HTERT RPE-1 (cell line): ENCODE measurements around the gene DEFB116.
"Not testable (repeated sequence)": the region's sequence is repeated elsewhere in the genome, so short reads cannot be mapped to it uniquely, and the experiment has no call there.

Experiments
- in situ Hi-C: fragments of 300-500 bp; cut with MboI; formaldehyde crosslinking; loops from 4 replicates; pipeline ENCODE4 v1.14.3; 2020; ENCODE audit warnings: low sequenced_read_pairs

Gene DEFB116

GRCh38 chr20:31308535-31309162 lies at the start of gene DEFB116:
Gene DEFB116 (minus strand): TSS chr20:31308585. CDS start chr20:31308585, 0 bp downstream.
- in situ Hi-C loops, result no loop called here

- in situ Hi-C loops, result no loop called here
Observed at GRCh38 chr20:31355981-31356380, 47.6 kb upstream of the DEFB116 start.

- in situ Hi-C loops, result no loop called here
Observed at GRCh38 chr20:31341470-31341869, 33.1 kb upstream of the DEFB116 start.

GRCh38 chr20:31330893-31331292 lies 22.5 kb upstream of the DEFB116 start:
- in situ Hi-C loops, result no loop called here

GRCh38 chr20:31322504-31322903 lies 14.1 kb upstream of the DEFB116 start:
- in situ Hi-C loops, result no loop called here

- in situ Hi-C loops, result not testable (repeated sequence)
Observed at GRCh38 chr20:31284964-31285363, 23.4 kb downstream of the DEFB116 start.

GRCh38 chr20:31278178-31278577 lies 30.2 kb downstream of the DEFB116 start:
- in situ Hi-C loops, result no loop called here

GRCh38 chr20:31274441-31274840 lies 33.9 kb downstream of the DEFB116 start:
- in situ Hi-C loops, result no loop called here

- in situ Hi-C loops, result no loop called here
Observed at GRCh38 chr20:31260326-31260932, 48.0 kb downstream of the DEFB116 start.

- in situ Hi-C loops, result no loop called here
Observed at GRCh38 chr20:31257364-31257763, 51.0 kb downstream of the DEFB116 start, which contains the start of gene DEFB115. Gene DEFB115 (plus strand): TSS chr20:31257664. CDS start chr20:31257664, 0 bp downstream.

- in situ Hi-C loops, result no loop called here
Observed at GRCh38 chr20:31256959-31257358, 51.4 kb downstream of the DEFB116 start.
